Peyer's patch (tissue), 4 donors: Measurements from ENCODE around the gene TMEM131L. TPM values are rescaled to one million over a fixed set of nuclear protein-coding genes. Genes with fewer than 3 reads are reported as not detected.

ENCODE experiments used
- DNase-seq, 3 donors: peaks; one replicate each; pipeline ENCODE4 v3.0.0-alpha.2; 2017 to 2019
- H3K27ac ChIP-seq, 4 donors: fragments of 200-600 bp; sonication (generic); one replicate each; pipeline ENCODE4 v1.5.1; 2016 to 2019
- H3K27me3 ChIP-seq, 2 donors: fragments of 200-600 bp; sonication (generic); one replicate each; pipeline ENCODE4 v1.5.1; 2019
- H3K36me3 ChIP-seq, 3 donors: fragments of 200-600 bp; sonication (generic); one replicate each; pipeline ENCODE4 v1.5.1; 2016 to 2019
- H3K4me1 ChIP-seq, 4 donors: fragments of 200-600 bp; sonication (generic); one replicate each; pipeline ENCODE4 v1.5.1; 2016 to 2019
- H3K4me3 ChIP-seq, 4 donors: fragments of 200-600 bp; sonication (generic); 1 replicate in 3 of 4; 2 replicates in 1 of 4; pipeline ENCODE4 v1.5.1; 2016 to 2019; ENCODE audit warnings: mild to moderate bottlenecking in 1 of 4
- H3K9me3 ChIP-seq, 4 donors: fragments of 200-600 bp; sonication (generic); one replicate each; pipeline ENCODE4 v1.5.1; 2016 to 2019; ENCODE audit warnings: mild to moderate bottlenecking in 1 of 4
- CTCF ChIP-seq, 6 experiments: fragments of 450-650 bp in 4 of 6; fragments of 200-600 bp in 2 of 6; sonication (generic) in 1 of 6; IDR thresholded peaks; one replicate each; pipeline ENCODE4 v1.5.1; 2017 to 2019; ENCODE audit warnings: antibody characterized with exemption in 6 of 6, mild to moderate bottlenecking in 3 of 6, moderate library complexity in 1 of 6
- POLR2A ChIP-seq, 2 donors: fragments of 450-650 bp; IDR thresholded peaks; one replicate each; pipeline ENCODE4 v1.5.1; 2017; ENCODE audit warnings: antibody characterized with exemption in 2 of 2, mild to moderate bottlenecking in 2 of 2, moderate library complexity in 2 of 2
- total RNA-seq, 4 donors: library from RNA; depleted of rRNA; stranded (reverse); fragments of >200 nt; gene quantifications; one replicate each; pipeline ENCODE4 v1.1.0, GENCODE V29; 2016

The TMEM131L gene
- total RNA-seq, 4 donors from 2014 or later = 5.2 to 54.5 (median 7.0) TPM

GRCh38 chr4:153619811-153620210 is 153.7 kb downstream of the TMEM131L start:
- Histone ChIP-seq H3K4me3 (no peak overlapping the region), H3K36me3 (peaks cover 0 to 27% (median 0%) of the 10 kb centered on the region in 3 donors), H3K27ac (no peak overlapping the region), H3K27me3 (no peaks in the 10 kb centered on the region), H3K4me1 (no peaks in the 10 kb centered on the region), H3K9me3 (no peaks in the 10 kb centered on the region)
- no peak for DNase-seq
- TF ChIP-seq CTCF (IDR thresholded peaks at IDR 0.05) = no peak
- no peak for TF ChIP-seq POLR2A (IDR thresholded peaks at IDR 0.05)

- Histone ChIP-seq H3K9me3 (no peaks in the 10 kb centered on the region), H3K4me3 (no peak overlapping the region), H3K27ac (no peak overlapping the region), H3K27me3 (no peaks in the 10 kb centered on the region), H3K4me1 (no peaks in the 10 kb centered on the region), H3K36me3 (peaks cover 0 to 31% (median 0%) of the 10 kb centered on the region in 3 donors)
- DNase-seq = no peak
- TF ChIP-seq CTCF (IDR thresholded peaks at IDR 0.05) (no peak), POLR2A (IDR thresholded peaks at IDR 0.05) (no peak)
Measured at GRCh38 chr4:153620352-153620751, 154.2 kb downstream of the TMEM131L start.

GRCh38 chr4:153622093-153622492 is 155.9 kb downstream of the TMEM131L start:
- TF ChIP-seq CTCF (IDR thresholded peaks at IDR 0.05) (no peak), POLR2A (IDR thresholded peaks at IDR 0.05) (no peak)
- Histone ChIP-seq H3K9me3 (no peaks in the 10 kb centered on the region), H3K27me3 (no peaks in the 10 kb centered on the region), H3K27ac (no peak overlapping the region), H3K36me3 (peaks cover 0 to 41% (median 0%) of the 10 kb centered on the region in 3 donors), H3K4me3 (no peak overlapping the region), H3K4me1 (no peaks in the 10 kb centered on the region)
- DNase-seq = no peak

GRCh38 chr4:153622778-153623240 is 156.6 kb downstream of the TMEM131L start:
- Histone ChIP-seq H3K4me3 (no peak overlapping the region), H3K36me3 (peaks cover 0 to 45% (median 0%) of the 10 kb centered on the region in 3 donors)
- TF ChIP-seq CTCF (IDR thresholded peaks at IDR 0.05) (no peak), POLR2A (IDR thresholded peaks at IDR 0.05) (no peak)

GRCh38 chr4:153623491-153623890 is 157.3 kb downstream of the TMEM131L start:
- Histone ChIP-seq H3K27ac (no peak overlapping the region), H3K4me1 (no peaks in the 10 kb centered on the region), H3K4me3 (no peak overlapping the region), H3K36me3 (peaks cover 0 to 49% (median 0%) of the 10 kb centered on the region in 3 donors), H3K9me3 (no peaks in the 10 kb centered on the region), H3K27me3 (no peaks in the 10 kb centered on the region)
- TF ChIP-seq POLR2A (IDR thresholded peaks at IDR 0.05) (no peak), CTCF (IDR thresholded peaks at IDR 0.05) (no peak)
- DNase-seq = no peak

More at GRCh38 chr4:153622778-153623240, 156.6 kb downstream of the TMEM131L start:
- Histone ChIP-seq H3K9me3 (no peaks in the 10 kb centered on the region), H3K4me1 (no peaks in the 10 kb centered on the region), H3K27me3 (no peaks in the 10 kb centered on the region), H3K27ac (no peak overlapping the region)
- DNase-seq = no peak
